GM18867 (cell line): ENCODE results near the gene LIPN.

ENCODE experiments used
- ATAC-seq: cut with Tn5 transposase; IDR thresholded peaks from one replicate; pipeline ENCODE4 v1.9.1; 2021; ENCODE audit warnings: mild to moderate bottlenecking, moderate library complexity; ENCODE audit not compliant: unreplicated experiment

The LIPN gene

GRCh38 chr10:88782222-88782621 lies 22.4 kb downstream of the LIPN start:
- no peak for ATAC-seq

DNA sequence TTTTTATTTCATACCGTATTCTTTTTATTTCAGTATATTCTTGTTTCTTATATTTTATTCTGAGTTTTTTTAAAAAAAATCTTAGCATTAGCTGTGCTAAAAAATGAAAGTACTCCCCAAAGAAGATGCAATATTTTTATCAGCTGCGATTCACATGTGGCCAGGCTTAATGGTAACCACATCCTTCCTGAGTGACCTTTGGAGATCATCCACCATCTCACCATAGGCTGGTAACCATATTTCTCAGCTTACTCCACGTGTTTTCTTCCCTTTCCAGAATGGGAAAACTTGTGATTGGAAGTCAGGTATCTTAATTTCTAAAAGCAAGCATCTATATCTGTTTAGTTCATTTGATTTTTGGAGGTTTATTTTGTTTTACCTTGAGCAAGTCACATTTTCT lies 23.9 kb downstream of the LIPN start:
- ATAC-seq: no peak

- no peak for ATAC-seq
Observed at GRCh38 chr10:88786032-88786770, 26.4 kb downstream of the LIPN start.

DNA sequence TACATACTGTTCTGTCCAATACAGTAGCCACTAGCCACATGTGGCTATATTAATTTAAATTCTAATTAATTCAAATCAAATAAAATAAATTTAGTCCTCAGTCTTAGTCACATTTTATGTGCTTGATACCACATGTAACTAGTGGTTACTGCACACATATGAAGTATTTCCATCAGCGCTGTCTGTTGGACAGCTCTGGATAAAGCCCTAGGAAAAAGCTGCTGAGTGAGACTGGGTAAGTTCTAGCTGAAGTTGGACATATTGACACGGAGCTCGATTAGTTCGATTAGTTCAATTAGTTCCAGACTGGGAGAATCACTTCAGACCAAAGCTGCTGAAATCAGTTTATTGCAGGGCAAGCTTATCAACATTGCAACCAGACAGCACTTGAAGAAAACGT lies 27.6 kb downstream of the LIPN start:
- no peak for ATAC-seq

GRCh38 chr10:88788924-88789323 lies 29.1 kb downstream of the LIPN start:
- no peak for ATAC-seq

DNA sequence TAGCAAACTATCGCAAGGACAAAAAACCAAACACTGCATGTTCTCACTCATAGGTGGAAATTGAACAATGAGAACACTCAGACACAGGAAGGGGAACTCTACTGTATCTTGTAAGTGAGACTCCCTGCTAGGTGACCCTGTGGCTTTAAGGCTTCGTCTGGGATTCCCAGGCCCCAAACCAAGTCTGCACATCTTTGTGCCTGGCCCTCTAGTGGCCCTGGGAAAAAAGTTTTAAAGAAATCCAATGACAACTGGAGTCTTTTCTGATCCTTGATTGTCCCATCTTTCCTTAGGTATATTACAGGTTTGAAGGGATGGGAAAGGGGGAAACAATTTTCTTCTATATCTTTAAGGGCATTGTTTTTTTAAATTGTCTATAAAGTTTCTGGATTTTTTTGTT lies 32.1 kb downstream of the LIPN start:
- ATAC-seq: no peak

DNA sequence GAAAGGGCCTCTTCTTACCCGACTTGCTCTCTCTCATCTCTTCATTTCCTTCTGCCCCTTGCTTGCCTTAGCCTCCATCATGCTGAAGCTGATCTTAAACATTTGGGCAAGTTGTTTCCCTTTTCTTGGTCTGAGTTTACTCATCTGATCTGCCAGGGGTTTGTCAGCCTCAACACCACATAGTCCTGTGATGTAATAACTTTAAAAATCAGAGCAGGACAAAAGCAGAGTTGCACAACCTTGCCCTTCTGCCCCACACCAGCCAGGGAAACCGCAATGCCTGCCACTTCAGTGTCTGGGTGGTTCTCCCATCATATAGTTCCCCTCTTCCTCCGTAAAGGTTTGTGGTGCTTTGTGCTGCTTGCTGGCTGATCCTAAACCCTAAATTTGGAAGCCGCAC lies 32.8 kb downstream of the LIPN start:
- no peak for ATAC-seq

- ATAC-seq: peak; percentile 52
Observed at GRCh38 chr10:88793712-88794299, 34.0 kb downstream of the LIPN start.

- ATAC-seq: no peak
Observed at GRCh38 chr10:88794731-88795130, 34.9 kb downstream of the LIPN start.

DNA sequence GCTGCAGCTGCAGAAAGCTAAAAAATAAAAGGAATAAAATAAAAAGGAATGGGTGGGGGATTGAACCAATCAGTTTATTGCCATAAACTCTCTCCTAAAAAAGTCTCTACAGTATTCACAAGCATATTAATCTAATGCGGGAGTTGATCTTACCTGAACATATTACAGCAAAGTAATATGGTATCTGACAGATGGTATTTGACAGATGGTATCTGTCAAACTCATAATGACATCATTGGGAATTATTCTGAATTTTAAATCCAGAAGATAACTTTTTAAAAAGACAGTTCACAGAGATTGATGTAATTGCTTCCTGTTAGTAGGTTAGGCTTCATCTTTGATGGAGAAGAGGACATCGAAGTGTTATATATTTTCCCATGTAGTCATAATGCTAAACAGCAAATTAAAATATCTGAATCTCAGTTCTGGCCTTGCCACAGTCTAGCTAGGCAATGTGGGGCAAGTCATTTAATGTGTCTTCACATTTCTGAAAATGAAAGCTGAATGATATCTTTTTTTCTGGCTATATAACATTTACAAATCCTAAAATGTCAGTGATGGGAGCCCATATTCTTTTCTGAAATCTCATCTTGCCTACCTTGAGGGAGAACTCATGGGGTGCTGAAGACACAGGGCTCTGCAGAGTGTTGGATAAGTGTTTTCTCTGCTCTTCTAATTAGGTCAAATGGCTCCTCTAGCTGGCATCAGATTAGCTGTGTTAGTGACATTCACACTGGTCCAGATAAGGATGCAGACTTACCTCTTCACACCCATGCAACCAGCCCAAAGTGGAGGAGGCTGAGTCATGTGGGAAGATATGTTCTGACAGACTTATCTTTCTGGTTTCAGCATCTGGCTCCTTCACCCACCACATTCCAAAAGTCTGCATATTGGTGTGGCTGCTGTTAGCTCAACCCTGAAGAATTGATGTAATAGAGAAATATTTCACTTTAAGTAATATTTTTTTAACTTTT lies 40.6 kb downstream of the LIPN start:
- no peak for ATAC-seq

GRCh38 chr10:88802523-88803285 lies 42.9 kb downstream of the LIPN start, which contains the start of gene LIPM:
LIPM (plus strand) TSS chr10:88802730; CDS start chr10:88802897, 167 bp downstream.
- ATAC-seq: no peak

DNA sequence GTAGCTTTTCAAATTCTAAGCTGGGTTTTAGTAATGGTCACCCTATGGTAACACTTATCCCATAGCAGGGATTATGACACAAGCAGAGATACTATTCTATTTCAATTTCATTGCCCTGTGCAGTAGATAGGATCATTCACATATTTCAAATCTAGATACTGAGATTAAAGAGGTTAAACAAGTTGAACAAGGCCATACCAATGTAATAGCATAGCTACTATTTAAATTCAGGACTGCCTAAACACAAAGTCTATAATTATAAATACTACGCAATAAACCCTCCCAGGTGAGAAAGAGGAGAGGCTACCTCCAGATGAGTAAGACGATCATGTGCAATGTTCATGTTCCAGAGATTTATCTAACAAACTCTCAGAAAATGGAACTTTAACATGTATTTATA lies 43.8 kb downstream of the LIPN start:
- ATAC-seq: no peak

DNA sequence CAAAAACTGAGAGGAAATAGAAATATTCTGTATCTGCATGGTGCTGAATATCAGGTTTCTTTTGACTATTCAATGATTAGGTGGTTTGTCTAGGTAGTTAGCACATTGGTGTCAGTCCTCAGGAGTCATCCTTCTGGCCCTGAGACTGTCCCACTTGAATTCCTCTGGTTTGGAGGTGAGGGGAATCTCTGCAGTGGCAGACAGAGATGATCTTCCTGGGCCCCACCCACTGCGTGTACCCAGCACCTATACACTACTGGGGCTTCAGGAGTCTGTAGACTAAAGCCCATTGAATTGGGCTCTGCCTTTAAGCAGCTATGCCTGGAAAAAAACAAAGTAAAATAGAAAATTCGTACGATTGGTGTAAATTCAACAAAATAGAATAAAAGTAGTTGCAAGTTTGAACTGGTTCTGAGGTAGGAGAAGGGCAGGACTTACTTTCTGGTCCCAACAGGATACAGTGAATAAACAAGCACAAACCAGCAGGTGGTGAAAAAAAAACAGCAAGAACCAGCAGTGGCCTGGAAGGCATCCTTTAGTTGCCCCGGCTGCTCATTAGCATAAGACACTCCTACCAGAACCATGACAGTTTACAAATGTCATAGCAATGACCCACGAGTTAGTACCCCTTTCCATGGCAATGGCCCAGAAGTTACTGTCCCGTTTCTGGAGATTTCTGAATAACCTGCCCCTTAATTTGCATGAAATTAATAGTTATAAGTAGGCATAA lies 44.4 kb downstream of the LIPN start:
- no peak for ATAC-seq

GRCh38 chr10:88805361-88805760 lies 45.5 kb downstream of the LIPN start:
- no peak for ATAC-seq

GRCh38 chr10:88805924-88806323 lies 46.1 kb downstream of the LIPN start:
- ATAC-seq: no peak

- ATAC-seq: no peak
Observed at GRCh38 chr10:88809621-88810020, 49.8 kb downstream of the LIPN start.

- no peak for ATAC-seq
Observed at GRCh38 chr10:88810196-88810961, 50.6 kb downstream of the LIPN start.

GRCh38 chr10:88813200-88813599 lies 53.4 kb downstream of the LIPN start:
- no peak for ATAC-seq

DNA sequence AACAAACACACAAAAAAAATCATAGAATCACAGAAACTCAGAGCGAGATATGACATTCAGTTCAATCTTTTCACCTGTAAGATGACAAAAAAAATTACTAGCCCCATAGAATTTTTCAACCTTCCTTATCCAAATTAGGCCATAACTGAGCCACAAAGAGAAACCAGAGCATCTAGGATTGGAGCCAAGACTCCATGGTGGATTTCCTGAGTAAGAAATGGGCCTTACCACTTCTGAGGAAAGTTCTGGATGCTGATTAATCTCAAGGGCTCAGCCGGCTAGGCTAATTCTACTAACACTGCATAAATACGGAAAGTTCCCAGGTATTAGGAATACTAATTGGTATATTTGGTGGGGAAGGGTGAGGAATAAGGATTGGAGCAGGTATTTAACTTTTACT lies 59.5 kb downstream of the LIPN start:
- no peak for ATAC-seq
